ENCODE measurements around the gene GABRA4. TPM values are rescaled to one million over a fixed set of nuclear protein-coding genes. Genes with fewer than 3 reads are reported as not detected.

GABRA4 gene
- total and polyA plus RNA-seq, 2 experiments from 2014 or later: 1.5 to 1.9 TPM

DNA sequence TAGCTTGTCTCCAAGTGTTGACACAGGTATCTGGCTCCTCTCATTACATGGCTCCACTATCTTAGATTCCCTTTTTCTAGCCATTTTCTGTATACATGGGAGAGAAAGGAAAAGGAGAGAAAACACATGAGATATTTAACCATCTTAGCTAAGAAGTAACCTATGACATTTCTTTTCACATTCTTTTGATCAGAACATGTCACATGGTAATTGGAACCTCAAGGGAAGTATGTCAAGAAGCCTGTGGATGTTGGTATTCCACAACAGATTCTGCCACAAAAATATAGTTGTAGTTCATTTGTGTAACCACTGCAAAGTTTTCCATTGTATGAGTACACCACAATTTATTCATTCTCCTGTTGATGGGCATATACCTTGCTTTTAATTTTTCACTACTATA lies 19.3 kb upstream of the GABRA4 start:
- Mint-ChIP-seq H3K27ac (no peak overlapping the region), H3K36me3 (ENCODE audit: low read depth) (no peaks in the 10 kb centered on the region), H3K4me1 (no peaks in the 10 kb centered on the region)

GRCh38 chr4:47010912-47011446 lies 17.6 kb upstream of the GABRA4 start:
- DNase-seq (ENCODE audit: low spot score) (no peak), ATAC-seq (no peak)
- Histone ChIP-seq H3K79me2 (replicated peaks; ENCODE audit: insufficient read depth) (no peaks in the 10 kb centered on the region), H3K4me2 (no peak overlapping the region), H3K9me2 (ENCODE audit: insufficient read depth) (no peaks in the 10 kb centered on the region), H3F3A (replicated peaks; ENCODE audit: low read depth) (no peaks in the 10 kb centered on the region), H3K4me3 (no peak overlapping the region), H3K27me3 (ENCODE audit: insufficient read depth) (no peaks in the 10 kb centered on the region), H3K4me1 (ENCODE audit: insufficient read depth) (no peaks in the 10 kb centered on the region), H3K27ac (ENCODE audit: low read depth) (no peak overlapping the region), H2AFZ (peak overlapping the region; percentile 57; the same call in 1 of the 2 replicates), H4K20me1 (replicated peaks; ENCODE audit: insufficient read depth) (no peaks in the 10 kb centered on the region), H3K36me3 (ENCODE audit: insufficient read depth) (no peaks in the 10 kb centered on the region)
- Mint-ChIP-seq H3K4me3 (no peak overlapping the region), H3K27me3 (ENCODE audit: insufficient read depth, low read depth, poor library complexity) (no peaks in the 10 kb centered on the region), H3K36me3 (ENCODE audit: low read depth) (no peaks in the 10 kb centered on the region), H3K9me3 (no peaks in the 10 kb centered on the region), H3K4me1 (no peaks in the 10 kb centered on the region), H3K27ac (no peak overlapping the region)
- TF ChIP-seq, protein P1, sequence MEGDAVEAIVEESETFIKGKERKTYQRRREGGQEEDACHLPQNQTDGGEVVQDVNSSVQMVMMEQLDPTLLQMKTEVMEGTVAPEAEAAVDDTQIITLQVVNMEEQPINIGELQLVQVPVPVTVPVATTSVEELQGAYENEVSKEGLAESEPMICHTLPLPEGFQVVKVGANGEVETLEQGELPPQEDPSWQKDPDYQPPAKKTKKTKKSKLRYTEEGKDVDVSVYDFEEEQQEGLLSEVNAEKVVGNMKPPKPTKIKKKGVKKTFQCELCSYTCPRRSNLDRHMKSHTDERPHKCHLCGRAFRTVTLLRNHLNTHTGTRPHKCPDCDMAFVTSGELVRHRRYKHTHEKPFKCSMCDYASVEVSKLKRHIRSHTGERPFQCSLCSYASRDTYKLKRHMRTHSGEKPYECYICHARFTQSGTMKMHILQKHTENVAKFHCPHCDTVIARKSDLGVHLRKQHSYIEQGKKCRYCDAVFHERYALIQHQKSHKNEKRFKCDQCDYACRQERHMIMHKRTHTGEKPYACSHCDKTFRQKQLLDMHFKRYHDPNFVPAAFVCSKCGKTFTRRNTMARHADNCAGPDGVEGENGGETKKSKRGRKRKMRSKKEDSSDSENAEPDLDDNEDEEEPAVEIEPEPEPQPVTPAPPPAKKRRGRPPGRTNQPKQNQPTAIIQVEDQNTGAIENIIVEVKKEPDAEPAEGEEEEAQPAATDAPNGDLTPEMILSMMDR (conservative IDR thresholded peaks at IDR 0.05; ENCODE audit: low read depth in 2 of 2): no peak
- TF ChIP-seq, protein P2, sequence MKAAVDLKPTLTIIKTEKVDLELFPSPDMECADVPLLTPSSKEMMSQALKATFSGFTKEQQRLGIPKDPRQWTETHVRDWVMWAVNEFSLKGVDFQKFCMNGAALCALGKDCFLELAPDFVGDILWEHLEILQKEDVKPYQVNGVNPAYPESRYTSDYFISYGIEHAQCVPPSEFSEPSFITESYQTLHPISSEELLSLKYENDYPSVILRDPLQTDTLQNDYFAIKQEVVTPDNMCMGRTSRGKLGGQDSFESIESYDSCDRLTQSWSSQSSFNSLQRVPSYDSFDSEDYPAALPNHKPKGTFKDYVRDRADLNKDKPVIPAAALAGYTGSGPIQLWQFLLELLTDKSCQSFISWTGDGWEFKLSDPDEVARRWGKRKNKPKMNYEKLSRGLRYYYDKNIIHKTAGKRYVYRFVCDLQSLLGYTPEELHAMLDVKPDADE (IDR thresholded peaks at IDR 0.05): no peak
- TF ChIP-seq STAT1 (IDR thresholded peaks at IDR 0.05; ENCODE audit: unreplicated experiment): no peak
- no peak for TF ChIP-seq REST (IDR thresholded peaks at IDR 0.05; ENCODE audit: unreplicated experiment)
- TF ChIP-seq CREB1 (CRISPR knock-in tag; IDR thresholded peaks at IDR 0.05; ENCODE audit: low read depth): no peak

More for the DNA sequence above, 19.3 kb upstream of the GABRA4 start:
- Histone ChIP-seq H4K20me1 (replicated peaks; ENCODE audit: insufficient read depth) (no peaks in the 10 kb centered on the region), H3K27me3 (ENCODE audit: insufficient read depth) (no peaks in the 10 kb centered on the region), H3K4me2 (no peak overlapping the region), H3K9me2 (ENCODE audit: insufficient read depth) (no peaks in the 10 kb centered on the region), H3K4me1 (ENCODE audit: insufficient read depth) (no peaks in the 10 kb centered on the region), H3K79me2 (replicated peaks; ENCODE audit: insufficient read depth) (no peaks in the 10 kb centered on the region), H3K4me3 (no peak overlapping the region), H3K36me3 (ENCODE audit: insufficient read depth) (no peaks in the 10 kb centered on the region), H3F3A (replicated peaks; ENCODE audit: low read depth) (no peaks in the 10 kb centered on the region), H2AFZ (no peak overlapping the region), H3K27ac (ENCODE audit: low read depth) (no peak overlapping the region)
- no peak for ATAC-seq
- no peak for DNase-seq (ENCODE audit: low spot score)
- no peaks in the 10 kb centered on the region for H3K9me3 Mint-ChIP-seq
- no peak overlapping the region for H3K4me3 Mint-ChIP-seq
- no peaks in the 10 kb centered on the region for H3K27me3 Mint-ChIP-seq (ENCODE audit: insufficient read depth, low read depth, poor library complexity)
- no peak for TF ChIP-seq EZH2phosphoT487 (IDR thresholded peaks at IDR 0.05; ENCODE audit: unreplicated experiment)
- TF ChIP-seq, protein P1 (conservative IDR thresholded peaks at IDR 0.05; ENCODE audit: low read depth in 2 of 2): no peak
